Fibroblast of lung (primary cell): ENCODE measurements around the gene TBL3.

Experiments
- CTCF ChIP-seq, 2 donors: IDR thresholded peaks in 1 of 2; conservative IDR thresholded peaks in 1 of 2; 1 replicate in 1 of 2; 2 replicates in 1 of 2; pipeline ENCODE4 v1.5.1; 2011 to 2012; ENCODE audit warnings: low read length in 2 of 2, control low read depth in 1 of 2, inconsistent platforms in 1 of 2, low read depth in 1 of 2, mild to moderate bottlenecking in 1 of 2
- EZH2 ChIP-seq: IDR thresholded peaks from 2 replicates; pipeline ENCODE4 v1.5.1; 2012; ENCODE audit warnings: low read length, control low read depth, mild to moderate bottlenecking; ENCODE audit errors: missing control alignments

DNA sequence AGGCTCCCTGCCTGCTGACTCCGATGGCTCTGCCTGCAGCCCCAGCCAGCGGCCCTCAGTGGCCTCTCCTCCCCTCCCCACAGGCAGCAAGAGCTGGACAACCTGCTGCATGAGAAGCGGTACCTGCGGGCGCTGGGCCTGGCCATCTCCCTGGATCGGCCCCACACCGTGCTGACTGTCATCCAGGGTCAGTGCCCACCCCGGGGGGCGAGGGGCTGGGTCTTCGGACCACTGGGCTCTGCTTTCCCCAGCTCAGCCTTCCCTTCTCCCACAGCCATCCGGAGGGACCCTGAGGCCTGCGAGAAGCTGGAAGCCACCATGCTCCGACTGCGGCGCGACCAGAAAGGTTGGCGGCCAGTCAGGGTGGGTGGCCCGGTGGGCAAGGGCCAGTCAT, 6.0 kb downstream of the TBL3 start:
- TF ChIP-seq EZH2 (no peak), CTCF (conservative IDR thresholded peaks at IDR 0.05 in 1 of 2, IDR thresholded peaks at IDR 0.05 in 1 of 2; ENCODE audit: low read depth in 1 of 2, low read length in 2 of 2) (no peak)
